NCI-H1436 (cell line): ENCODE results near the gene FGA.
A peak's percentile ranks its signal among the peaks of the same experiment; 100 is the strongest.

Experiments used
- DNase-seq: peaks from one replicate; lab custom pipeline; 2025; lab: John Stamatoyannopoulos, UW

Gene FGA

DNA sequence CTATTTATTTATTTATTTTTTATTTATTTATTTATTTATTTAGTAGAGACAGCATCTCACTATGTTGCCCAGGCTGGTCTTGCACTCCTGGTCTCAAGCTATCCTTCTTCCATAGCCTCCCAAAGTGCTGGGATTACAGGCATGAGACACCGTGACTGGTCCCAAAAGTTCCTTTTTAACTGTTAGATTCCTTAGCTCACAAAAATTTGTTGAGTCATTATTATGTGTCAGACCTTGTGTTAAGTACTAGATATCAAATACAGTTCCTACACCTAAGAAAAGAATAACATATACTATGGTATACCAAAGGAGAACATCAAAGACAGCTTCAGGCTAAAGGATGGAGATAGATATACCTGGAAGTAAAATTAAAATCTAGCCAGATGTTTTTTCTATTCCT, 11.6 kb downstream of the FGA start:
- DNase-seq = no peak

- DNase-seq = no peak
Observed at GRCh38 chr4:154577324-154577723, 13.2 kb downstream of the FGA start.

- no peak for DNase-seq
Observed at GRCh38 chr4:154574311-154574710, 16.2 kb downstream of the FGA start.

GRCh38 chr4:154573190-154573870, 17.2 kb downstream of the FGA start:
- no peak for DNase-seq

DNA sequence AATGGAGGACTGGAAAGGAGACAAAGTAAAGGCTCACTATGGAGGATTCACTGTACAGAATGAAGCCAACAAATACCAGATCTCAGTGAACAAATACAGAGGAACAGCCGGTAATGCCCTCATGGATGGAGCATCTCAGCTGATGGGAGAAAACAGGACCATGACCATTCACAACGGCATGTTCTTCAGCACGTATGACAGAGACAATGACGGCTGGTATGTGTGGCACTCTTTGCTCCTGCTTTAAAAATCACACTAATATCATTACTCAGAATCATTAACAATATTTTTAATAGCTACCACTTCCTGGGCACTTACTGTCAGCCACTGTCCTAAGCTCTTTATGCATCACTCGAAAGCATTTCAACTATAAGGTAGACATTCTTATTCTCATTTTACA, 21.0 kb downstream of the FGA start:
- no peak for DNase-seq

GRCh38 chr4:154569028-154569427, 21.5 kb downstream of the FGA start:
- DNase-seq = no peak

GRCh38 chr4:154566639-154567204, 23.8 kb downstream of the FGA start:
- DNase-seq = no peak

- no peak for DNase-seq
Observed at GRCh38 chr4:154565704-154566103, 24.8 kb downstream of the FGA start.

DNA sequence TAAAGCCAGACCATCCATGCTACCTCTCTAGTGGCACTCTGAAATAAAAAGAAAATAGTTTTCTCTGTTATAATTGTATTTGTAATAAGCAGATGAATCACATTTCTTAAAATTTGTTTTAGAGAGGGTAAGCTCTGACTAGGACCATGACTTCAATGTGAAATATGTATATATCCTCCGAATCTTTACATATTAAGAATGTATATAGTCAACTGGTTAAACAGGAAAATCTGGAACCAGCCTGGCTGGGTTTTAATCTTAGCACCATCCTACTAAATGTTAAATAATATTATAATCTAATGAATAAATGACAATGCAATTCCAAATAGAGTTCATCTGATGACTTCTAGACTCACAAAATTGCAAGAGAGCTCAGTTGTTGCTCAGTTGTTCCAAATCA, 26.2 kb downstream of the FGA start:
- DNase-seq = no peak

DNA sequence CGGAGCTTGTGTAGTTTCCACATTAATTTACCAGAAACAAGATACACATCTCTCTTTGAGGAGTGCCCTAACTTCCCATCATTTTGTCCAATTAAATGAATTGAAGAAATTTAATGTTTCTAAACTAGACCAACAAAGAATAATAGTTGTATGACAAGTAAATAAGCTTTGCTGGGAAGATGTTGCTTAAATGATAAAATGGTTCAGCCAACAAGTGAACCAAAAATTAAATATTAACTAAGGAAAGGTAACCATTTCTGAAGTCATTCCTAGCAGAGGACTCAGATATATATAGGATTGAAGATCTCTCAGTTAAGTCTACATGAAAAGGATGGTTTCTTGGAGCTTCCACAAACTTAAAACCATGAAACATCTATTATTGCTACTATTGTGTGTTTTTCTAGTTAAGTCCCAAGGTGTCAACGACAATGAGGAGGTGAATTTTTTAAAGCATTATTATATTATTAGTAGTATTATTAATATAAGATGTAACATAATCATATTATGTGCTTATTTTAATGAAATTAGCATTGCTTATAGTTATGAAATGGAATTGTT, 27.8 kb downstream of the FGA start, which contains the start of gene FGB:
FGB (plus strand) TSS at position 315 of the 558 bp plus-strand sequence; CDS start at position 323, 8 bp downstream.
- no peak for DNase-seq

- no peak for DNase-seq
Observed at GRCh38 chr4:154560824-154561231, 29.7 kb downstream of the FGA start.

DNA sequence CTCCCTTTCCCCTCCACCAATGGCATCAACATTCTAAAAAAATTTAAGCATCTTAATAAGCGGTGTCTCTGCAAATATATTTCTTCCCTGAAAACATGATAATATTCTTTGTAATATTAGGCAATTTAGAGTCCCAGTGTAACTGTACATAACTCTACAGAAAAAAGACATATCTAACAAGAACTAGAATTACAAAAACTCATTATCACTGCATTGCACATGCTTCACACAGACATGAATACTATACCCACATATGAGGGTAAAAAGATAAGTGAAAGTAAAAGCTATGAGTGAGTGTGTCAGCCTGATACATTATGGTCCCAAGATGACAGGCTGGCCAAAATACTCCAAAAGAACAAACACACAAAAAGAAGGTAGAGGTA, 30.1 kb downstream of the FGA start:
- DNase-seq = no peak

- DNase-seq = peak; percentile 9
Observed at GRCh38 chr4:154559494-154560418, 30.8 kb downstream of the FGA start.

GRCh38 chr4:154559141-154559493, 31.4 kb downstream of the FGA start:
- DNase-seq = no peak

- peak; percentile 48 for DNase-seq
Observed at GRCh38 chr4:154551872-154552686, 38.5 kb downstream of the FGA start.

GRCh38 chr4:154549894-154550790, 40.4 kb downstream of the FGA start, which contains the start of gene PLRG1:
Gene PLRG1 (minus strand): TSS chr4:154550400. CDS start chr4:154550308, 92 bp downstream.
- peak; percentile 93 for DNase-seq

DNA sequence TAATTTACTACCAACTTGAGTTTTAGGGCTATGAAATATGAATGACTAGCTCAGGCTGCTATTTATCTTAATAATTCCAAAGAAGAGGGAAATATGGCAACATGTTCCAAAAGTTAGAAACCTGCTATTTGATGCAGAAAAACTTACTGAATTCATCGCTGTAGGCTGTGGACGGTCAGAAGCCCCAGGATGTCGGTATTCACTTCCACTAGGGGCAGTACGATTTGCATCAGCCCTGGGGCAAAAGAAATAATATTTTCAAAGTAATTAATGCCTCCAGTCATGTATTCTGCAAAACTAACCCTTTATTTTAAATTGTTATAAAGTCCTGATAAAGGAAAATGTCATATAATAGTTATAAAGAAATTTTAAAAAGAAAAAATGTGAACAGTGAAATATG, 44.9 kb downstream of the FGA start:
- no peak for DNase-seq

DNA sequence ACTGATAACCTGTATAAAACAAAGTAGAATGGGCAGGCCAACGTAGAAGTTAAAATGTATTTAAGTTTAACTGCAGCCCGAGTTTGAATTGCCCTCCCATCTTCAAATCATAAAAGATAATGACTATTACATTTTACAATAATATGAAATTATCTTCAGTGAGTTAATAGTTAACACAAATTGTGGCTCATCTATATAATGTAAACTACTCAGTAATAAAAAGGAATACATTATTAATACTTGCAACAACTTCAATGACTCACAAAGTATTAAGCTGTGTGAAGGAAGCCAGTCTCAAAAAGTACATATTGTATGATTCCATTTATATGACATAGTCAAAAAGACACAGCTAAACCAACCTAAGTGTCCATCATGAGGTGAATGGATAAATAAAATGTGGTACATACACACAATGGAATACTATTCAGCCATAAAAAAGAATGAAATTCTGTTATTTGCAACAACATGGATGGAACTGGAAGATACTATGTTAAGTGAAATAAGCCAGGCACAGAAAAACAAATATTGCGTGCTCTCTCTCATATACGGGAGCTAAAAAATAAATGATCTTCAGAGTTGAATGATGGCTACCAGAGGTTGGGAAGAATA, 48.2 kb downstream of the FGA start:
- no peak for DNase-seq
